HG03175 (cell line): ENCODE measurements around the gene STXBP5.
A peak's percentile ranks its signal among the peaks of the same experiment; 100 is the strongest.

Source experiments
- ATAC-seq: cut with Tn5 transposase; IDR thresholded peaks from one replicate; pipeline ENCODE4 v1.9.1; 2021; ENCODE audit warnings: mild to moderate bottlenecking, moderate library complexity; ENCODE audit not compliant: unreplicated experiment

STXBP5 gene

GRCh38 chr6:147418523-147418922 is 214.3 kb downstream of the STXBP5 start:
- peak; percentile 39 for ATAC-seq

- no peak for ATAC-seq
These were observed 217.7 kb downstream of the STXBP5 start for GRCh38 chr6:147421903-147422302.

GRCh38 chr6:147423111-147423510 is 218.9 kb downstream of the STXBP5 start:
- ATAC-seq, result no peak

- no peak for ATAC-seq
These were observed 225.6 kb downstream of the STXBP5 start for GRCh38 chr6:147429794-147430193.

- no peak for ATAC-seq
These were observed 226.6 kb downstream of the STXBP5 start for GRCh38 chr6:147430811-147431210.

GRCh38 chr6:147434076-147434475 is 229.9 kb downstream of the STXBP5 start:
- no peak for ATAC-seq

- no peak for ATAC-seq
These were observed 230.3 kb downstream of the STXBP5 start for GRCh38 chr6:147434516-147434915.

- no peak for ATAC-seq
These were observed 233.4 kb downstream of the STXBP5 start for GRCh38 chr6:147437615-147438014.

- no peak for ATAC-seq
These were observed 234.7 kb downstream of the STXBP5 start for GRCh38 chr6:147438758-147439528.
